WTC11 (cell line): Measurements from ENCODE around the gene NUDT3. TPM values are rescaled to one million over a fixed set of nuclear protein-coding genes. Genes with fewer than 3 reads are reported as not detected.

Experiments used
- ATAC-seq: fragments of 200-7000 bp; cut with Tn5 transposase; 2 replicates; pipeline ENCODE4 v1.10.0; 2021; ENCODE audit warnings: mild to moderate bottlenecking, moderate library complexity
- CTCF ChIA-PET: fragments of 300-600 bp; sonication (Branson Sonifier 250); formaldehyde crosslinking; loops from one replicate; lab custom pipeline; 2021; ENCODE audit warnings: antibody characterized with exemption; lab: Charles Lee
- POLR2A ChIA-PET: fragments of 350-600 bp; sonication (Branson Sonifier 250); formaldehyde crosslinking; loops from one replicate; lab custom pipeline; 2021; ENCODE audit warnings: antibody characterized with exemption; lab: Charles Lee
- DNase-seq: peaks from one replicate; pipeline ENCODE4 v3.0.0; 2021; ENCODE audit warnings: low spot score
- H3K27ac Mint-ChIP-seq: 2 replicates; pipeline ENCODE4 v1.8.0; 2021; ENCODE audit warnings: mixed read lengths
- H3K27me3 Mint-ChIP-seq: 2 replicates; pipeline ENCODE4 v1.8.0; 2021; ENCODE audit warnings: low read depth, mild to moderate bottlenecking, moderate library complexity, mixed read lengths
- H3K36me3 Mint-ChIP-seq: 2 replicates; pipeline ENCODE4 v1.8.0; 2021; ENCODE audit warnings: mixed read lengths
- H3K4me1 Mint-ChIP-seq: 2 replicates; pipeline ENCODE4 v1.8.0; 2022; ENCODE audit warnings: mixed read lengths
- H3K4me3 Mint-ChIP-seq: 2 replicates; pipeline ENCODE4 v1.8.0; 2021; ENCODE audit warnings: mild to moderate bottlenecking, moderate library complexity, mixed read lengths
- H3K9me3 Mint-ChIP-seq: 2 replicates; pipeline ENCODE4 v1.8.0; 2021; ENCODE audit warnings: mixed read lengths
- ATF1 ChIP-seq: sonication (generic); formaldehyde crosslinking; IDR thresholded peaks from 2 replicates; pipeline ENCODE4 v1.8.1; 2023; ENCODE audit warnings: mild to moderate bottlenecking, moderate library complexity, missing genetic modification reagents
- CREM ChIP-seq: sonication (generic); formaldehyde crosslinking; IDR thresholded peaks from 2 replicates; pipeline ENCODE4 v1.8.1; 2022; ENCODE audit warnings: mild to moderate bottlenecking, missing genetic modification reagents, moderate library complexity
- GABPB1 ChIP-seq: sonication (generic); formaldehyde crosslinking; IDR thresholded peaks from 2 replicates; pipeline ENCODE4 v1.8.1; 2023; ENCODE audit warnings: mild to moderate bottlenecking, missing genetic modification reagents
- GTF2I ChIP-seq: fragments of 250-450 bp; sonication (Bioruptor Pico); conservative IDR thresholded peaks from 2 replicates; pipeline ENCODE4 v1.4.0; 2021; ENCODE audit warnings: mild to moderate bottlenecking
- IRF2 ChIP-seq: sonication (generic); formaldehyde crosslinking; IDR thresholded peaks from 2 replicates; pipeline ENCODE4 v1.8.0; 2022; ENCODE audit warnings: low read depth, missing genetic modification reagents, borderline replicate concordance
- MXD4 ChIP-seq: fragments of 250-450 bp; sonication (Bioruptor Pico); IDR thresholded peaks from 2 replicates; pipeline ENCODE4 v1.8.0; 2021; ENCODE audit warnings: mild to moderate bottlenecking, moderate library complexity, borderline replicate concordance
- RELA ChIP-seq: sonication (generic); formaldehyde crosslinking; IDR thresholded peaks from 2 replicates; pipeline ENCODE4 v1.8.1; 2022; ENCODE audit warnings: missing genetic modification reagents, mild to moderate bottlenecking, borderline replicate concordance
- TCF7 ChIP-seq: sonication (generic); formaldehyde crosslinking; IDR thresholded peaks from 2 replicates; pipeline ENCODE4 v1.8.0; 2022; ENCODE audit warnings: mild to moderate bottlenecking, low read depth, missing genetic modification reagents, moderate library complexity
- TEAD1 ChIP-seq: sonication (generic); formaldehyde crosslinking; IDR thresholded peaks from 2 replicates; pipeline ENCODE4 v1.8.0; 2022; ENCODE audit warnings: mild to moderate bottlenecking, missing genetic modification reagents
- total RNA-seq: library from RNA; stranded (reverse); gene quantifications from 3 replicates; pipeline ENCODE4 v1.2.3, GENCODE V29; 2021
- TF ChIP-seq, protein P1 (sequence below): sonication (generic); formaldehyde crosslinking; IDR thresholded peaks from 2 replicates; pipeline ENCODE4 v1.8.1; 2022; ENCODE audit warnings: mild to moderate bottlenecking, moderate library complexity, missing genetic modification reagents
- TF ChIP-seq, protein P2 (sequence below): sonication (generic); formaldehyde crosslinking; IDR thresholded peaks from 2 replicates; pipeline ENCODE4 v1.8.0; 2022; ENCODE audit warnings: mild to moderate bottlenecking, missing genetic modification reagents
- TF ChIP-seq, protein P3 (sequence below): sonication (generic); formaldehyde crosslinking; IDR thresholded peaks from 2 replicates; pipeline ENCODE4 v1.8.1; 2023; ENCODE audit warnings: mild to moderate bottlenecking, missing genetic modification reagents, borderline replicate concordance
- TF ChIP-seq, protein P4 (sequence below): fragments of 250-450 bp; sonication (Bioruptor Pico); IDR thresholded peaks from 2 replicates; pipeline ENCODE4 v1.8.0; 2021; ENCODE audit warnings: mild to moderate bottlenecking
- TF ChIP-seq, protein P5 (sequence below): sonication (generic); formaldehyde crosslinking; IDR thresholded peaks from 2 replicates; pipeline ENCODE4 v1.8.0; 2022; ENCODE audit warnings: mild to moderate bottlenecking, missing genetic modification reagents
- TF ChIP-seq, protein P6 (sequence below): sonication (generic); formaldehyde crosslinking; IDR thresholded peaks from 2 replicates; pipeline ENCODE4 v1.8.0; 2023; ENCODE audit warnings: mild to moderate bottlenecking, missing genetic modification reagents
- TF ChIP-seq, protein P7 (sequence below): sonication (generic); formaldehyde crosslinking; IDR thresholded peaks from 2 replicates; pipeline ENCODE4 v1.8.1; 2022; ENCODE audit warnings: low read depth, mild to moderate bottlenecking, moderate library complexity, missing genetic modification reagents, borderline replicate concordance

NUDT3 gene
- total RNA-seq, 1 experiment from 2014 or later = 30.0 TPM

DNA sequence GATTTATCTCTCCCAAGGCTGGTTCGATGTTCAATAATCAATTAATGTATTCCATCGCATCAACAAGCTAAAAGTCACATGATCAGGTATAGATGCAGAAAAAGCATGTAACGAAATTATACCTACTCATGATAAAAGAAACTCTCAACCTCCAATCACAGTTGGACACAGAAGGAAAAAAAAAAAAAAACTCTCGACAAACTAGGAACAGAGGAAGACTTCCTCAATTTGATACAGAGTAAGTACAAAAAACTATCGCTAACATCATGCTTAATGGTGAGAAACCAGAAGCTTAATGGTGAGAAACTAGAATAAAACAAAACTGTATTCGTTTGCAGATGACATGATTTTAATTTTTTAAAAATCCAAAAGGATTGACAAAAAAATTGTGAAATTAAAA, 81.7 kb downstream of the NUDT3 start:
- TF ChIP-seq MXD4 (CRISPR knock-in tag) (no peak), ATF1 (CRISPR knock-in tag) (no peak), TEAD1 (CRISPR knock-in tag) (no peak), IRF2 (CRISPR knock-in tag) (no peak), CREM (CRISPR knock-in tag) (no peak), RELA (no peak), GTF2I (CRISPR knock-in tag) (no peak), TCF7 (CRISPR knock-in tag) (no peak), GABPB1 (CRISPR knock-in tag) (no peak)
- TF ChIP-seq, protein P1, sequence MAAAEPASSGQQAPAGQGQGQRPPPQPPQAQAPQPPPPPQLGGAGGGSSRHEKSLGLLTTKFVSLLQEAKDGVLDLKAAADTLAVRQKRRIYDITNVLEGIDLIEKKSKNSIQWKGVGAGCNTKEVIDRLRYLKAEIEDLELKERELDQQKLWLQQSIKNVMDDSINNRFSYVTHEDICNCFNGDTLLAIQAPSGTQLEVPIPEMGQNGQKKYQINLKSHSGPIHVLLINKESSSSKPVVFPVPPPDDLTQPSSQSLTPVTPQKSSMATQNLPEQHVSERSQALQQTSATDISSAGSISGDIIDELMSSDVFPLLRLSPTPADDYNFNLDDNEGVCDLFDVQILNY (CRISPR knock-in tag) = no peak
- TF ChIP-seq, protein P2, sequence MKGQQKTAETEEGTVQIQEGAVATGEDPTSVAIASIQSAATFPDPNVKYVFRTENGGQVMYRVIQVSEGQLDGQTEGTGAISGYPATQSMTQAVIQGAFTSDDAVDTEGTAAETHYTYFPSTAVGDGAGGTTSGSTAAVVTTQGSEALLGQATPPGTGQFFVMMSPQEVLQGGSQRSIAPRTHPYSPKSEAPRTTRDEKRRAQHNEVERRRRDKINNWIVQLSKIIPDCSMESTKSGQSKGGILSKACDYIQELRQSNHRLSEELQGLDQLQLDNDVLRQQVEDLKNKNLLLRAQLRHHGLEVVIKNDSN = no peak
- TF ChIP-seq, protein P3, sequence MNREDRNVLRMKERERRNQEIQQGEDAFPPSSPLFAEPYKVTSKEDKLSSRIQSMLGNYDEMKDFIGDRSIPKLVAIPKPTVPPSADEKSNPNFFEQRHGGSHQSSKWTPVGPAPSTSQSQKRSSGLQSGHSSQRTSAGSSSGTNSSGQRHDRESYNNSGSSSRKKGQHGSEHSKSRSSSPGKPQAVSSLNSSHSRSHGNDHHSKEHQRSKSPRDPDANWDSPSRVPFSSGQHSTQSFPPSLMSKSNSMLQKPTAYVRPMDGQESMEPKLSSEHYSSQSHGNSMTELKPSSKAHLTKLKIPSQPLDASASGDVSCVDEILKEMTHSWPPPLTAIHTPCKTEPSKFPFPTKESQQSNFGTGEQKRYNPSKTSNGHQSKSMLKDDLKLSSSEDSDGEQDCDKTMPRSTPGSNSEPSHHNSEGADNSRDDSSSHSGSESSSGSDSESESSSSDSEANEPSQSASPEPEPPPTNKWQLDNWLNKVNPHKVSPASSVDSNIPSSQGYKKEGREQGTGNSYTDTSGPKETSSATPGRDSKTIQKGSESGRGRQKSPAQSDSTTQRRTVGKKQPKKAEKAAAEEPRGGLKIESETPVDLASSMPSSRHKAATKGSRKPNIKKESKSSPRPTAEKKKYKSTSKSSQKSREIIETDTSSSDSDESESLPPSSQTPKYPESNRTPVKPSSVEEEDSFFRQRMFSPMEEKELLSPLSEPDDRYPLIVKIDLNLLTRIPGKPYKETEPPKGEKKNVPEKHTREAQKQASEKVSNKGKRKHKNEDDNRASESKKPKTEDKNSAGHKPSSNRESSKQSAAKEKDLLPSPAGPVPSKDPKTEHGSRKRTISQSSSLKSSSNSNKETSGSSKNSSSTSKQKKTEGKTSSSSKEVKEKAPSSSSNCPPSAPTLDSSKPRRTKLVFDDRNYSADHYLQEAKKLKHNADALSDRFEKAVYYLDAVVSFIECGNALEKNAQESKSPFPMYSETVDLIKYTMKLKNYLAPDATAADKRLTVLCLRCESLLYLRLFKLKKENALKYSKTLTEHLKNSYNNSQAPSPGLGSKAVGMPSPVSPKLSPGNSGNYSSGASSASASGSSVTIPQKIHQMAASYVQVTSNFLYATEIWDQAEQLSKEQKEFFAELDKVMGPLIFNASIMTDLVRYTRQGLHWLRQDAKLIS = no peak
- TF ChIP-seq, protein P4, sequence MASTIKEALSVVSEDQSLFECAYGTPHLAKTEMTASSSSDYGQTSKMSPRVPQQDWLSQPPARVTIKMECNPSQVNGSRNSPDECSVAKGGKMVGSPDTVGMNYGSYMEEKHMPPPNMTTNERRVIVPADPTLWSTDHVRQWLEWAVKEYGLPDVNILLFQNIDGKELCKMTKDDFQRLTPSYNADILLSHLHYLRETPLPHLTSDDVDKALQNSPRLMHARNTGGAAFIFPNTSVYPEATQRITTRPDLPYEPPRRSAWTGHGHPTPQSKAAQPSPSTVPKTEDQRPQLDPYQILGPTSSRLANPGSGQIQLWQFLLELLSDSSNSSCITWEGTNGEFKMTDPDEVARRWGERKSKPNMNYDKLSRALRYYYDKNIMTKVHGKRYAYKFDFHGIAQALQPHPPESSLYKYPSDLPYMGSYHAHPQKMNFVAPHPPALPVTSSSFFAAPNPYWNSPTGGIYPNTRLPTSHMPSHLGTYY = no peak
- TF ChIP-seq, protein P5, sequence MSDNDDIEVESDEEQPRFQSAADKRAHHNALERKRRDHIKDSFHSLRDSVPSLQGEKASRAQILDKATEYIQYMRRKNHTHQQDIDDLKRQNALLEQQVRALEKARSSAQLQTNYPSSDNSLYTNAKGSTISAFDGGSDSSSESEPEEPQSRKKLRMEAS (CRISPR knock-in tag) = no peak
- TF ChIP-seq, protein P6, sequence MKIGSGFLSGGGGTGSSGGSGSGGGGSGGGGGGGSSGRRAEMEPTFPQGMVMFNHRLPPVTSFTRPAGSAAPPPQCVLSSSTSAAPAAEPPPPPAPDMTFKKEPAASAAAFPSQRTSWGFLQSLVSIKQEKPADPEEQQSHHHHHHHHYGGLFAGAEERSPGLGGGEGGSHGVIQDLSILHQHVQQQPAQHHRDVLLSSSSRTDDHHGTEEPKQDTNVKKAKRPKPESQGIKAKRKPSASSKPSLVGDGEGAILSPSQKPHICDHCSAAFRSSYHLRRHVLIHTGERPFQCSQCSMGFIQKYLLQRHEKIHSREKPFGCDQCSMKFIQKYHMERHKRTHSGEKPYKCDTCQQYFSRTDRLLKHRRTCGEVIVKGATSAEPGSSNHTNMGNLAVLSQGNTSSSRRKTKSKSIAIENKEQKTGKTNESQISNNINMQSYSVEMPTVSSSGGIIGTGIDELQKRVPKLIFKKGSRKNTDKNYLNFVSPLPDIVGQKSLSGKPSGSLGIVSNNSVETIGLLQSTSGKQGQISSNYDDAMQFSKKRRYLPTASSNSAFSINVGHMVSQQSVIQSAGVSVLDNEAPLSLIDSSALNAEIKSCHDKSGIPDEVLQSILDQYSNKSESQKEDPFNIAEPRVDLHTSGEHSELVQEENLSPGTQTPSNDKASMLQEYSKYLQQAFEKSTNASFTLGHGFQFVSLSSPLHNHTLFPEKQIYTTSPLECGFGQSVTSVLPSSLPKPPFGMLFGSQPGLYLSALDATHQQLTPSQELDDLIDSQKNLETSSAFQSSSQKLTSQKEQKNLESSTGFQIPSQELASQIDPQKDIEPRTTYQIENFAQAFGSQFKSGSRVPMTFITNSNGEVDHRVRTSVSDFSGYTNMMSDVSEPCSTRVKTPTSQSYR (CRISPR knock-in tag) = no peak
- TF ChIP-seq, protein P7, sequence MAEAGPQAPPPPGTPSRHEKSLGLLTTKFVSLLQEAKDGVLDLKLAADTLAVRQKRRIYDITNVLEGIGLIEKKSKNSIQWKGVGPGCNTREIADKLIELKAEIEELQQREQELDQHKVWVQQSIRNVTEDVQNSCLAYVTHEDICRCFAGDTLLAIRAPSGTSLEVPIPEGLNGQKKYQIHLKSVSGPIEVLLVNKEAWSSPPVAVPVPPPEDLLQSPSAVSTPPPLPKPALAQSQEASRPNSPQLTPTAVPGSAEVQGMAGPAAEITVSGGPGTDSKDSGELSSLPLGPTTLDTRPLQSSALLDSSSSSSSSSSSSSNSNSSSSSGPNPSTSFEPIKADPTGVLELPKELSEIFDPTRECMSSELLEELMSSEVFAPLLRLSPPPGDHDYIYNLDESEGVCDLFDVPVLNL = no peak
- ATAC-seq (no peak), DNase-seq (no peak)
- no peak overlapping the region for H3K4me3 Mint-ChIP-seq
- CTCF ChIA-PET = interaction anchor here (0.6 to 1.4 kb wide), 4 partner anchors 10 to 110 kb away, joined by 3 to 6 read pairs (median 4); no protein-coding TSS in a partner anchor
- no peak overlapping the region for H3K27ac Mint-ChIP-seq
- POLR2A ChIA-PET = no interaction called here
- H3K9me3 Mint-ChIP-seq = no peaks in the 10 kb centered on the region
- H3K27me3 Mint-ChIP-seq = no peaks in the 10 kb centered on the region
- peaks cover 10% of the 10 kb centered on the region for H3K4me1 Mint-ChIP-seq
- H3K36me3 Mint-ChIP-seq = no peaks in the 10 kb centered on the region
